SK-N-SH treated with all-trans-retinoic acid at 6 μM for 48 hours (cell line): ENCODE data around the gene PDIK1L.

Experiments
- ATAC-seq: fragments of 200-7000 bp; cut with Tn5 transposase; 3 replicates; pipeline ENCODE4 v1.9.1; 2020; ENCODE audit warnings: mild to moderate bottlenecking, moderate library complexity
- ARNTL ChIP-seq: fragments of 450-650 bp; formaldehyde crosslinking; IDR thresholded peaks from 2 replicates; pipeline ENCODE4 v1.5.0; 2020; ENCODE audit warnings: low read depth, mild to moderate bottlenecking, moderate library complexity, borderline replicate concordance
- BACH2 ChIP-seq: fragments of 250-450 bp; sonication (Bioruptor Pico); IDR thresholded peaks from 2 replicates; pipeline ENCODE4 v1.9.0; 2021; ENCODE audit warnings: mild to moderate bottlenecking, borderline replicate concordance
- CREB5 ChIP-seq: fragments of 250-450 bp; sonication (Bioruptor Pico); IDR thresholded peaks from 2 replicates; pipeline ENCODE4 v1.5.1; 2020; ENCODE audit warnings: low read depth, mild to moderate bottlenecking, moderate library complexity
- CSDC2 ChIP-seq: fragments of 250-450 bp; sonication (Bioruptor Pico); IDR thresholded peaks from 2 replicates; pipeline ENCODE4 v1.5.0; 2020; ENCODE audit warnings: mild to moderate bottlenecking, moderate library complexity
- CSRNP3 ChIP-seq: fragments of 250-450 bp; sonication (Bioruptor Pico); IDR thresholded peaks from 2 replicates; pipeline ENCODE4 v1.5.1; 2021; ENCODE audit warnings: mild to moderate bottlenecking, moderate library complexity
- ESRRG ChIP-seq: fragments of 250-450 bp; sonication (Bioruptor Pico); IDR thresholded peaks from 2 replicates; pipeline ENCODE4 v1.6.1; 2021; ENCODE audit warnings: mild to moderate bottlenecking
- GLIS3 ChIP-seq: fragments of 250-450 bp; sonication (Bioruptor Pico); IDR thresholded peaks from 2 replicates; pipeline ENCODE4 v1.5.0; 2020; ENCODE audit warnings: mild to moderate bottlenecking, moderate library complexity
- ISL1 ChIP-seq: fragments of 250-450 bp; sonication (Bioruptor Pico); IDR thresholded peaks from 2 replicates; pipeline ENCODE4 v2.1.2; 2022; ENCODE audit warnings: mild to moderate bottlenecking, moderate library complexity
- OSR1 ChIP-seq: fragments of 250-450 bp; sonication (Bioruptor Pico); IDR thresholded peaks from 2 replicates; pipeline ENCODE4 v1.8.0; 2022; ENCODE audit warnings: moderate library complexity, mild to moderate bottlenecking, inconsistent platforms
- PATZ1 ChIP-seq: fragments of 250-450 bp; sonication (Bioruptor Pico); IDR thresholded peaks from 2 replicates; pipeline ENCODE4 v1.8.0; 2020; ENCODE audit warnings: mild to moderate bottlenecking, moderate library complexity, borderline replicate concordance
- POU6F1 ChIP-seq: fragments of 250-450 bp; sonication (Bioruptor Pico); IDR thresholded peaks from 2 replicates; pipeline ENCODE4 v1.8.0; 2021; ENCODE audit warnings: low read depth, mild to moderate bottlenecking, moderate library complexity, borderline replicate concordance
- PPARA ChIP-seq: fragments of 250-450 bp; sonication (Bioruptor Pico); IDR thresholded peaks from 2 replicates; pipeline ENCODE4 v1.5.0; 2020; ENCODE audit warnings: mild to moderate bottlenecking, borderline replicate concordance
- RARB ChIP-seq: fragments of 250-450 bp; sonication (Bioruptor Pico); IDR thresholded peaks from 2 replicates; pipeline ENCODE4 v1.8.0; 2021; ENCODE audit warnings: mild to moderate bottlenecking, moderate library complexity
- SNAI2 ChIP-seq: fragments of 250-450 bp; sonication (Bioruptor Pico); IDR thresholded peaks from 2 replicates; pipeline ENCODE4 v1.5.0; 2020; ENCODE audit warnings: mild to moderate bottlenecking, moderate library complexity
- TOX ChIP-seq: fragments of 250-450 bp; sonication (Bioruptor Pico); IDR thresholded peaks from 2 replicates; pipeline ENCODE4 v1.8.0; 2021; ENCODE audit warnings: mild to moderate bottlenecking, moderate library complexity, borderline replicate concordance
- TSHZ2 ChIP-seq: fragments of 250-450 bp; sonication (Bioruptor Pico); IDR thresholded peaks from 2 replicates; pipeline ENCODE4 v1.5.0; 2020; ENCODE audit warnings: mild to moderate bottlenecking, moderate library complexity
- ZC3H10 ChIP-seq: fragments of 250-450 bp; sonication (Bioruptor Pico); IDR thresholded peaks from 2 replicates; pipeline ENCODE4 v1.5.1; 2021; ENCODE audit warnings: mild to moderate bottlenecking, moderate library complexity
- ZFP3 ChIP-seq: fragments of 250-450 bp; sonication (Bioruptor Pico); IDR thresholded peaks from 2 replicates; pipeline ENCODE4 v1.5.0; 2020; ENCODE audit warnings: mild to moderate bottlenecking, moderate library complexity
- ZNF565 ChIP-seq: fragments of 450-650 bp; formaldehyde crosslinking; conservative IDR thresholded peaks from 2 replicates; pipeline ENCODE4 v1.5.0; 2020; ENCODE audit warnings: low read depth, mild to moderate bottlenecking, moderate library complexity
- ZNF70 ChIP-seq: fragments of 450-650 bp; formaldehyde crosslinking; IDR thresholded peaks from 2 replicates; pipeline ENCODE4 v1.5.0; 2020; ENCODE audit warnings: mild to moderate bottlenecking, moderate library complexity
- ZNF8 ChIP-seq: fragments of 450-650 bp; formaldehyde crosslinking; IDR thresholded peaks from 2 replicates; pipeline ENCODE4 v1.5.0; 2020; ENCODE audit warnings: mild to moderate bottlenecking, moderate library complexity

The PDIK1L gene

GRCh38 chr1:26126321-26127084 lies 14.9 kb downstream of the PDIK1L start:
- no peak for ATAC-seq
- TF ChIP-seq ARNTL (CRISPR knock-in tag) (no peak), ISL1 (CRISPR knock-in tag) (no peak), GLIS3 (CRISPR knock-in tag) (no peak), CSRNP3 (CRISPR knock-in tag) (no peak), RARB (CRISPR knock-in tag) (no peak), ZNF8 (CRISPR knock-in tag) (no peak), CREB5 (CRISPR knock-in tag) (no peak), ZNF70 (no peak), TSHZ2 (CRISPR knock-in tag) (no peak), POU6F1 (CRISPR knock-in tag) (no peak), TOX (CRISPR knock-in tag) (no peak), PATZ1 (CRISPR knock-in tag) (no peak), CSDC2 (CRISPR knock-in tag) (no peak), OSR1 (CRISPR knock-in tag) (no peak), ZFP3 (CRISPR knock-in tag) (no peak), ZC3H10 (CRISPR knock-in tag) (no peak), ESRRG (no peak), BACH2 (CRISPR knock-in tag) (no peak)

GRCh38 chr1:26127235-26128163 lies 15.9 kb downstream of the PDIK1L start:
- ATAC-seq = no peak
- TF ChIP-seq TSHZ2 (CRISPR knock-in tag) = no peak
- TF ChIP-seq ZFP3 (CRISPR knock-in tag) = no peak
- no peak for TF ChIP-seq ZNF8 (CRISPR knock-in tag)
- TF ChIP-seq SNAI2 = no peak
- TF ChIP-seq POU6F1 (CRISPR knock-in tag) = no peak
- TF ChIP-seq ZNF565 (CRISPR knock-in tag) = no peak
- no peak for TF ChIP-seq PPARA (CRISPR knock-in tag)
- TF ChIP-seq ISL1 (CRISPR knock-in tag) = no peak
- TF ChIP-seq TOX (CRISPR knock-in tag) = no peak
- TF ChIP-seq PATZ1 (CRISPR knock-in tag) = no peak
- no peak for TF ChIP-seq ARNTL (CRISPR knock-in tag)
